Measurements from ENCODE around the gene BAD.
A peak's percentile ranks its signal among the peaks of the same experiment; 100 is the strongest.

The BAD gene

DNA sequence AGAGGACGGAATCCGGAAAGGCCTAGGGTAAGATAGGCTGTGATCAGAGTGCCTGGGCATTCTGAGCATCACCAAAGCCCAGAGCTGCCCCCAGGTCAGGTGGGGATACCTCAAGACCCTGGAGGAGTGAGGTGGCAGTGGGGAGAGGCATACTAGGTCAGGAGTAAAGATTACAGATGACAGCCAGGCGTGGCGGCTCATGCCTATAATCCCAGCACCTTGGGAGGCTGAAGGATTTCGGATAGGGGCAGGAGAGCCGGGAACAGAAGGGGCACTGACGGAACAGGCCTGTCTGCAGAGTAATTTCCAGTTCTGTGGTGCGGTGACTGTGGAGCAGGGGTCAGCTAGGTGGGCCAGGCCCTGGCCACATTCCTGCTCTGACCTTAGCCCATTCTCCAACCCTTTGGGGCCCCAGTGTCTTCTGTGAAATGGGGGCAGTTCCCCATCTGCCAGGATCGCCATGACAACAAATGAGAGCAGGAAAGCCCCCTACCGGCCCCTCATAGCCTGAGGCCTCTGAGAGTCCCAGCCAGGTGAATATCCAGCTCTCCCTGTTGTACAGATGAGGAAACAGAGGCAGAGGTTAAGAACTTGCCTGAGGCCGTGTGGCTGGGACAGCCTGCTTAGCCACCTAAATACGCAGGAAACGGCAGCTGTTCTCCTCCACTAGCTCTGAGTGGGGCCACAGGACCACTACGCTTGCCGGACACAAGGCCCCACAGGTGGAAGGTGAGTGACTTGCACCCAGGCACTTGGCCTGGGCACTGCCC lies 9.2 kb downstream of the BAD start:
- no peak for DNase-seq

- DNase-seq, result peak; percentile 99
Measured at GRCh38 chr11:64269540-64270220, 14.8 kb downstream of the BAD start.

GRCh38 chr11:64268893-64269539 lies 15.4 kb downstream of the BAD start:
- DNase-seq, result peak; percentile 45

- no peak for DNase-seq
Measured at GRCh38 chr11:64268025-64268892, 16.2 kb downstream of the BAD start.

DNA sequence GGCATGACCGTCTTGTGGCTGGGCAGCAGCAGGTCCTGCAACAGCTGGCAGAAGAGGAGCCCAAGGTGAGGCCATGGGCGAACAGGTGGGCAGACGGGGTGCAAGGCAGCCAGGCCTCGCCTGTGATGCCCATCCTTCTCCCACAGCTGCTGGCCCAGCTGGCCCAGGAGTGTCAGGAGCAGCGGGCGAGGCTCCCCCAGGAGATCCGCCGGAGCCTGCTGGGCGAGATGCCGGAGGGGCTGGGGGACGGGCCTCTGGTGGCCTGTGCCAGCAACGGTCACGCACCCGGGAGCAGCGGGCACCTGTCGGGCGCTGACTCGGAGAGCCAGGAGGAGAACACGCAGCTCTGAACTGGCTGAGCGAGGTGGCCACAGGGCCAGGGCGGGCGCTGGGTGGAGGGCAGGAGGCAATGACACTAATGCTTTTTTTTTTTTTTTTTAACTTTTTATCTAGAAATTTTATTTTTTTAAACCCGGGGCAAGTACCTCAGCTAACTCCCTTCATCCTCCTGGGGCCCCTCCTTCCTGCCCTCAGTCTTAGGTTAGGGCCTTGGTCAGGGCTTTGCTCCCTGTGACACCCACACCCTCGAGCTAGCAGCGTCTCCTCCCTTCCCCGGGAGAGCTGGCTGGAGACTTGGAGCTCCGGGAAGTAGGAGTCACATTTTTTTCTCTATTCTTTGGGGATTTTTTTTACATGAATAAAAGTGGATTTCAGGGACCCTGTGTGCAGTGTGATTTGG lies 17.1 kb downstream of the BAD start:
- DNase-seq, result no peak

GRCh38 chr11:64266339-64266738 lies 18.1 kb downstream of the BAD start:
- no peak for DNase-seq

GRCh38 chr11:64265176-64266160 lies 19.0 kb downstream of the BAD start:
- no peak for DNase-seq

DNA sequence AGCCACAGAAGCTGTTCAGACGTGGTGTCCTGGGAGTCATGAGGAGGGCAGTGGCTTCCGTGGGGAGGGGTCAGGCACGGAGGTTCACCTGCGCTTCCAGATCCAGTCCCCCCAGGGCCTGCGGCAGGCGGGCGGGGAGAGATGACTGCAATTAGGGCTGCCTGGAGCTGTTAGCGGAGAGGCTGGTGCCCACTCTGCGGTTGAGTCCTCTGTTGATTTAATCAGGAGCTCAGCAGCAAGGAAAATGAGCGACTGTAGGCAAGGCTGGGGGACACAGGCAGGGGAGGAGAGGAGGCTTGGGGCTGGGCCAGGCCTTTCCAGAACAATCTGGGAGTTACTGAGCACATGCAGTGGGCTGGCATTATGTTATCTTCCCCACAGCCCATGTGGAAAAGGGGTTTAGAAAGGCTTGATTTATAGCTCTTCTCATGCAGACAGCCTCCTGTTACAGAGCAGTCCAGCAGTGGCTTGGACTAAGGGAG lies 20.1 kb downstream of the BAD start:
- no peak for DNase-seq

- DNase-seq, result no peak
Measured at GRCh38 chr11:64263947-64264317, 20.5 kb downstream of the BAD start.

DNA sequence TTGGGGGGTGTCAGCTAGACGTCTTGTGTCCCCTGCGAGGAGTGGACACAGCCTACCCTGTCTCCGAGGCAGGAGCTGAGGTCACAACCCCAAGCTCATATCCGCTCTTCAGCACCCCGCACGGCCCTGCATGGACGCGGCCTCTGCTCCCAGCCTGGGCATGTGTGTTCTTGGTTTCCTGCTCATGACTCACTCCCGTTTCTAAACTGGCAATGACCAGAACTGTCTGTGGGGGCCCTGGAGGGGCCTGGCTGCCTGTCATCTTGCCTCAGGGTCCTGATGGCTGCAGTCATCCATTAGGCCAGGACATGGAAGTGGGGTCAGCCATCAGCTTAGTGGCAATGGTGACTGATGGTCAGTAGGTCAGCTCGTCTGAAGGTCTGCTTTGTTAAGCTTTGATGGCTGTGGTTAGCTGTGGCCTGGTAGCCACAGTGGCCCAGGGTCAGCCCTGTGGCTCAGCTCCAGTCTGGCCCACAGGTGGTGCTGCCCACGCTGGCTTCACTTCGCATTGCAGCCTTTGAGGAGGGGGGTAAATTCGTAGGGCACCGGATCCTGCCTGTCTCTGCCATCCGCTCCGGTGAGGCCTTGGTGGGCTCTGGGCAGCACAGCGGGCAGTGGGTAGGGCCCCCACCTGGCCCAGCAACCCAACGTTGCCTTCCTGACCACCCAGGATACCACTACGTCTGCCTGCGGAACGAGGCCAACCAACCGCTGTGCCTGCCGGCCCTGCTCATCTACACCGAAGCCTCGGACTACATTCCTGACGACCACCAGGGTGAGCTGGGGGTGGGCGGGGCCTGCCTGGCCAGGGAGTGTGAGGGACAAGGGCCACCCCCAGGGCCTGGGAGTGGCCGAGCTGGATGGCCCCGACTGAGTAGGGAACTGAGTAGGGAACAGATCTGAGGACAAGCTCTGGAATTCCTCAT lies 21.2 kb downstream of the BAD start:
- no peak for DNase-seq

- DNase-seq, result no peak
Measured at GRCh38 chr11:64262271-64263002, 22.0 kb downstream of the BAD start.

DNA sequence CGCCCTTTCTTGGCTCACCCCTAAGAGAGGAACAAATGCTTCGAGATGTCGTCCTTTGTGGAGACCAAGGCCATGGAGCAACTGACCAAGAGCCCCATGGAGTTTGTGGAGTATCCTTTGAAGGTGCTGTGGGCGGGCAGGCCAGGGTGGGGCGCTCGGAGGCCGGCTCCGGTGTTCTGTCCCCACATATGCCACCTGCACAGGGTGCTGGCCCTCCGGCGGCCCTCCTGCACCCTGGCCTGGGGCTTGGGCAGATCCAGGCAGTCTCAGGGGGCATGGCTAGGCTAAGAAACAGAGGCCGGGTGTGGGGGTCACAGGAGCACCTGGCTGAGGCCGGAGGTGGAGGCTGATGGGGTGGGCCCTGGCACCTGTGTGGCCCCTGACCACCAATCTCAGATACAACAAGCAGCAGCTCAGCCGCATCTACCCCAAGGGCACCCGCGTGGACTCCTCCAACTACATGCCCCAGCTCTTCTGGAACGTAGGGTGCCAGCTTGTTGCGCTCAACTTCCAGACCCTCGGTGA lies 22.8 kb downstream of the BAD start:
- no peak for DNase-seq

DNA sequence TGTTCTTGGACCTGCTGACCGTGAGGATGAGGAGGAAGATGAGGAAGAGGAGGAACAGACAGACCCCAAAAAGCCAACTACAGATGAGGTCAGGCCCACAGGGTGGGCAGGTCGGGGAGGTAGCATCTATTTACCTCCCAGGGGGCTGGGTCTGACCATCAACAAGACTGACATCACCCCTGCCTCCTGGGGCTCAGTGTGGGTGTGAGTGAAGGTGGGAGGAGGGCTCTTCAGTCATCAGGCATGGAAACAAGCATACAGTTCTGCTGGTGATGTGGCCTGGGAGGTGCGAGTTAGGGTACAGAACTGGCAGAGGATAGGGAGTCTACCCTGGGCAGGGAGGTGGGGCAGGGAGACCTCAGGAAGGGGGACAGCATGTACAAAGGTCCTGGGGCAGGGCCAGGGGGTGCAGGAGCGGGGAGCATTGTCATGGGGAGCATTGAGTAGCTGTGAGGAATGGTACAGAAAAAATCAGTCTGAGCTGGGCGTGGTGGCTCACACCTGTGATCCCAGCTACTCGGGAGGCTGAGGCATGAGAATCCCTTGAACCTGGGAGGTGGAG lies 24.2 kb downstream of the BAD start:
- DNase-seq, result no peak

DNA sequence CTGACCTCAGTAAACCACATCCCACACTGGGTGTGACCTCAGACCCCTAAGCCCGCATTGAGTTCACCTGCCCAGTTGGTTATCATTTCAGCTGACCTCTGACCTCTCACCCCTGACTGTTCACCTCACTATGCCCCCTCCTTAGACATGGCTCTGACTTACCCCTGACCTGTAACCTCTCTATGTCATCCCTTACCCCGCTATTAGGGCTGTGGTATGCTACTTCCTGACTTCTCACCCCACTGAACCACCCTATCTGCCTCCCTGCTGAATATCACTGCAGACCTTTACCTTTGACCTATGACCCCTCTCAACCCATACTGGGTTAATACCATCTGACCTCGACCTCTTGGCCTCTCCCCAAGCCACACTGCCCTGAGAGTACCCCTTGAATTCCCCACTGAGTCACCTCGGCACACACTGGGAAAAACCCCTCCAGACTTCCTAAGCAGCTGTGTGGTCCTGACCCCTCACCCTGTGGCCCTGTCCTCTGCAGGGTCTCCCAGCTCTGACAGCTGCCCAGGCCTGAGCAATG lies 24.9 kb downstream of the BAD start:
- no peak for DNase-seq

- DNase-seq, result no peak
Measured at GRCh38 chr11:64258946-64259532, 25.4 kb downstream of the BAD start.

GRCh38 chr11:64258356-64258755 lies 26.1 kb downstream of the BAD start:
- no peak for DNase-seq

- no peak for DNase-seq
Measured at GRCh38 chr11:64256300-64256699, 28.2 kb downstream of the BAD start.

Measured in activated naive CD4-positive, alpha-beta T cell treated with Interleukin-2 at 50 U/mL for 16 hours (primary cell).